Mucosa of stomach (tissue), 1 donor: ENCODE results near the gene MAGI2.
"Not testable (repeated sequence)": the region's sequence is repeated elsewhere in the genome, so short reads cannot be mapped to it uniquely, and the experiment has no call there.

Experiments used
- H3K27me3 ChIP-seq: one replicate; pipeline ENCODE4 v1.7.0; 2013; ENCODE audit warnings: mild to moderate bottlenecking, low read length; ENCODE audit not compliant: control insufficient read depth, insufficient read depth
- H3K36me3 ChIP-seq: one replicate; pipeline ENCODE4 v1.7.0; 2013; ENCODE audit warnings: low read length; ENCODE audit not compliant: control insufficient read depth, insufficient read depth
- H3K4me1 ChIP-seq: one replicate; pipeline ENCODE4 v1.7.0; 2013; ENCODE audit warnings: mild to moderate bottlenecking, low read length; ENCODE audit not compliant: control insufficient read depth, insufficient read depth
- H3K4me3 ChIP-seq: one replicate; pipeline ENCODE4 v1.7.0; 2013; ENCODE audit warnings: low read length
- H3K9ac ChIP-seq: one replicate; pipeline ENCODE4 v1.7.0; 2013; ENCODE audit warnings: mild to moderate bottlenecking, low read length, moderate library complexity
- H3K9me3 ChIP-seq: one replicate; pipeline ENCODE4 v1.7.0; 2013; ENCODE audit warnings: mild to moderate bottlenecking, low read length, moderate library complexity; ENCODE audit not compliant: control insufficient read depth
- donor health status: Pancreatic carcinoma.

MAGI2 gene

GRCh38 chr7:78316110-78316509 is 1137.4 kb downstream of the MAGI2 start:
- no peaks in the 10 kb centered on the region for H3K9me3 ChIP-seq
- H3K9ac ChIP-seq = no peak overlapping the region
- no peaks in the 10 kb centered on the region for H3K36me3 ChIP-seq
- no peaks in the 10 kb centered on the region for H3K4me1 ChIP-seq
- H3K27me3 ChIP-seq = no peaks in the 10 kb centered on the region
- no peak overlapping the region for H3K4me3 ChIP-seq

- Histone ChIP-seq H3K36me3 (no peaks in the 10 kb centered on the region), H3K9ac (no peak overlapping the region), H3K4me3 (no peak overlapping the region), H3K4me1 (no peaks in the 10 kb centered on the region), H3K9me3 (no peaks in the 10 kb centered on the region), H3K27me3 (no peaks in the 10 kb centered on the region)
Measured at GRCh38 chr7:78315119-78315518, 1138.3 kb downstream of the MAGI2 start.

GRCh38 chr7:78311181-78311580 is 1142.3 kb downstream of the MAGI2 start:
- Histone ChIP-seq H3K27me3 (no peaks in the 10 kb centered on the region), H3K9me3 (no peaks in the 10 kb centered on the region), H3K4me1 (no peaks in the 10 kb centered on the region), H3K4me3 (no peak overlapping the region), H3K36me3 (no peaks in the 10 kb centered on the region), H3K9ac (no peak overlapping the region)

- Histone ChIP-seq H3K9me3 (no peaks in the 10 kb centered on the region), H3K36me3 (no peaks in the 10 kb centered on the region), H3K4me3 (no peak overlapping the region), H3K9ac (no peak overlapping the region), H3K4me1 (no peaks in the 10 kb centered on the region), H3K27me3 (no peaks in the 10 kb centered on the region)
Measured at GRCh38 chr7:78307892-78308291, 1145.6 kb downstream of the MAGI2 start.

- no peak overlapping the region for H3K4me3 ChIP-seq
- H3K27me3 ChIP-seq = no peaks in the 10 kb centered on the region
- H3K36me3 ChIP-seq = no peaks in the 10 kb centered on the region
- no peaks in the 10 kb centered on the region for H3K4me1 ChIP-seq
- H3K9ac ChIP-seq = no peak overlapping the region
- H3K9me3 ChIP-seq = no peaks in the 10 kb centered on the region
Measured at GRCh38 chr7:78306634-78307033, 1146.8 kb downstream of the MAGI2 start.

- H3K9ac ChIP-seq = no peak overlapping the region
- H3K4me1 ChIP-seq = no peaks in the 10 kb centered on the region
- H3K36me3 ChIP-seq = no peaks in the 10 kb centered on the region
- no peaks in the 10 kb centered on the region for H3K9me3 ChIP-seq
- no peaks in the 10 kb centered on the region for H3K27me3 ChIP-seq
- H3K4me3 ChIP-seq = no peak overlapping the region
Measured at GRCh38 chr7:78301407-78301806, 1152.1 kb downstream of the MAGI2 start.

GRCh38 chr7:78299088-78299487 is 1154.4 kb downstream of the MAGI2 start:
- Histone ChIP-seq H3K27me3 (no peaks in the 10 kb centered on the region), H3K9me3 (no peaks in the 10 kb centered on the region), H3K9ac (no peak overlapping the region), H3K36me3 (no peaks in the 10 kb centered on the region), H3K4me1 (no peaks in the 10 kb centered on the region), H3K4me3 (no peak overlapping the region)

GRCh38 chr7:78296644-78297371 is 1156.7 kb downstream of the MAGI2 start:
- no peaks in the 10 kb centered on the region for H3K4me1 ChIP-seq
- H3K9ac ChIP-seq = no peak overlapping the region
- no peaks in the 10 kb centered on the region for H3K27me3 ChIP-seq
- no peak overlapping the region for H3K4me3 ChIP-seq
- no peaks in the 10 kb centered on the region for H3K36me3 ChIP-seq
- H3K9me3 ChIP-seq = no peaks in the 10 kb centered on the region

- H3K4me3 ChIP-seq = no peak overlapping the region
- H3K27me3 ChIP-seq = no peaks in the 10 kb centered on the region
- no peak overlapping the region for H3K9ac ChIP-seq
- no peaks in the 10 kb centered on the region for H3K36me3 ChIP-seq
- no peaks in the 10 kb centered on the region for H3K4me1 ChIP-seq
- H3K9me3 ChIP-seq = no peaks in the 10 kb centered on the region
Measured at GRCh38 chr7:78296046-78296597, 1157.3 kb downstream of the MAGI2 start.

- not testable (repeated sequence) for H3K27me3 ChIP-seq, H3K4me1 ChIP-seq, H3K9ac ChIP-seq, H3K36me3 ChIP-seq, H3K9me3 ChIP-seq, H3K4me3 ChIP-seq
Measured at GRCh38 chr7:78289471-78289870, 1164.0 kb downstream of the MAGI2 start.

GRCh38 chr7:78284945-78285344 is 1168.5 kb downstream of the MAGI2 start:
- H3K36me3 ChIP-seq = no peaks in the 10 kb centered on the region
- H3K27me3 ChIP-seq = no peaks in the 10 kb centered on the region
- H3K4me1 ChIP-seq = no peaks in the 10 kb centered on the region
- no peak overlapping the region for H3K4me3 ChIP-seq
- no peak overlapping the region for H3K9ac ChIP-seq
- H3K9me3 ChIP-seq = no peaks in the 10 kb centered on the region

GRCh38 chr7:78280276-78280675 is 1173.2 kb downstream of the MAGI2 start:
- Histone ChIP-seq H3K27me3 (no peaks in the 10 kb centered on the region), H3K36me3 (no peaks in the 10 kb centered on the region), H3K9me3 (no peaks in the 10 kb centered on the region), H3K4me3 (no peak overlapping the region), H3K9ac (no peak overlapping the region), H3K4me1 (no peaks in the 10 kb centered on the region)

- Histone ChIP-seq H3K9me3 (no peaks in the 10 kb centered on the region), H3K27me3 (no peaks in the 10 kb centered on the region), H3K36me3 (no peaks in the 10 kb centered on the region), H3K9ac (no peak overlapping the region), H3K4me1 (no peaks in the 10 kb centered on the region), H3K4me3 (no peak overlapping the region)
Measured at GRCh38 chr7:78279457-78279856, 1174.0 kb downstream of the MAGI2 start.
